ENCODE measurements around the gene SH3BP5L. TPM values are rescaled to one million over a fixed set of nuclear protein-coding genes. Genes with fewer than 3 reads are reported as not detected.
"Not testable (repeated sequence)": the region's sequence is repeated elsewhere in the genome, so short reads cannot be mapped to it uniquely, and the experiment has no call there.

SH3BP5L gene
- total RNA-seq, 4 donors from 2014 or later = 16.8 to 24.6 (median 21.7) TPM

DNA sequence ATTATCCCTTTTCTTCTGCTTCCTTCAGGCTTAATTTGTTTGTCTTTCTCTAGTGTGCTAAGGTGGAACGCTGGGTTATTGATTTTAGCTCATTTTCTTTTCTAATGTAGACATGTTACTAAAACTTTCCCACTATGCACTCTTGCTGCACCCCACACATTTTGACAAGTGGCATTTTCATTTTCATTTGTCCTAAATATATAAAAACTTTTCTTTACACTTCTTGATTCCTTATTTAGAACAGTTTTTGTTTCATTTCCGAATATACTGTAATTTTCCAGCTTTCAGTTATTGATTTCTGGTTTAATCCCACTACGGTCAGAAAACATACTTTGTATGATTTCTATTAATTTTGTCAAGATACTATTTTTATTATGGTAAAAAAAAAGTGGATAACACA is 25.3 kb downstream of the SH3BP5L start:
- H3K9me3 ChIP-seq = peaks cover 0 to 4% (median 0%) of the 10 kb centered on the region in 4 donors
- no peaks in the 10 kb centered on the region for H3K36me3 ChIP-seq
- no peak overlapping the region for H3K27ac ChIP-seq
- WGBS, 2 donors = 78 to 80% methylated on average over 3 of the region's 3 CpGs
- H3K4me3 ChIP-seq = no peak overlapping the region
- no peak for DNase-seq (ENCODE audit: low spot score in 2 of 2)
- H3K27me3 ChIP-seq = no peaks in the 10 kb centered on the region
- peaks cover 0 to 5% (median 0%) of the 10 kb centered on the region in 4 donors for H3K4me1 ChIP-seq
- TF ChIP-seq EP300 (IDR thresholded peaks at IDR 0.05) = no peak

- peaks cover 0 to 20% (median 0%) of the 10 kb centered on the region in 4 donors for H3K9me3 ChIP-seq
- no peaks in the 10 kb centered on the region for H3K27me3 ChIP-seq
- no peak for DNase-seq (ENCODE audit: low spot score in 2 of 2)
- H3K4me1 ChIP-seq = no peaks in the 10 kb centered on the region
- H3K4me3 ChIP-seq = no peak overlapping the region
- 81 to 87% methylated on average over 3 of the region's 3 CpGs for WGBS, 2 donors
- H3K27ac ChIP-seq = no peak overlapping the region
- TF ChIP-seq POLR2A (IDR thresholded peaks at IDR 0.05) (no peak), EP300 (IDR thresholded peaks at IDR 0.05) (no peak)
- TF ChIP-seq, protein P1, sequence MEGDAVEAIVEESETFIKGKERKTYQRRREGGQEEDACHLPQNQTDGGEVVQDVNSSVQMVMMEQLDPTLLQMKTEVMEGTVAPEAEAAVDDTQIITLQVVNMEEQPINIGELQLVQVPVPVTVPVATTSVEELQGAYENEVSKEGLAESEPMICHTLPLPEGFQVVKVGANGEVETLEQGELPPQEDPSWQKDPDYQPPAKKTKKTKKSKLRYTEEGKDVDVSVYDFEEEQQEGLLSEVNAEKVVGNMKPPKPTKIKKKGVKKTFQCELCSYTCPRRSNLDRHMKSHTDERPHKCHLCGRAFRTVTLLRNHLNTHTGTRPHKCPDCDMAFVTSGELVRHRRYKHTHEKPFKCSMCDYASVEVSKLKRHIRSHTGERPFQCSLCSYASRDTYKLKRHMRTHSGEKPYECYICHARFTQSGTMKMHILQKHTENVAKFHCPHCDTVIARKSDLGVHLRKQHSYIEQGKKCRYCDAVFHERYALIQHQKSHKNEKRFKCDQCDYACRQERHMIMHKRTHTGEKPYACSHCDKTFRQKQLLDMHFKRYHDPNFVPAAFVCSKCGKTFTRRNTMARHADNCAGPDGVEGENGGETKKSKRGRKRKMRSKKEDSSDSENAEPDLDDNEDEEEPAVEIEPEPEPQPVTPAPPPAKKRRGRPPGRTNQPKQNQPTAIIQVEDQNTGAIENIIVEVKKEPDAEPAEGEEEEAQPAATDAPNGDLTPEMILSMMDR (IDR thresholded peaks at IDR 0.05) = no peak
- no peaks in the 10 kb centered on the region for H3K36me3 ChIP-seq
Measured at GRCh38 chr1:248798791-248799190, 26.9 kb downstream of the SH3BP5L start.

DNA sequence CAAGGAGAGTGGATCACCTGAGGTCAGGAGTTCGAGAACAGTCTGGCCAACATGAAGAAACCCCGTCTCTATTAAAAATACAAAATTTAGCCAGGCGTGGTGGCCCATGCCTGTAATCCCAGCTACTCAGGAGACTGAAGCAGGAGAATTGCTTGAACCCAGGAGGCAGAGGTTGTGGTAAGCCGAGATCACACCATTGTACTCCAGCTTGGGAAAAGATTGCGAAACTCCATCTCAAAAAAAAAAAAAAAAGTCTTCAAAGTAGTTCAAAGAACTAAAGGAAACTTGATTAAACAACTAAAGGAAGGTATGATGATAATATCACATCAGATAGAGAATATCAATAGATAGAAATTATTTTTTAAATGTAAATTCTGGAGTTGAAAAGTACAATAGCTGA is 31.1 kb downstream of the SH3BP5L start:
- H3K4me1 ChIP-seq; H3K36me3 ChIP-seq; H3K4me3 ChIP-seq; H3K27ac ChIP-seq; H3K27me3 ChIP-seq; DNase-seq (ENCODE audit: low spot score in 2 of 2): not testable (repeated sequence)
- H3K9me3 ChIP-seq = peaks cover 0 to 22% (median 0%) of the 10 kb centered on the region in 4 donors
- WGBS, 2 donors = 88 to 92% methylated on average over 5 of the region's 5 CpGs

DNA sequence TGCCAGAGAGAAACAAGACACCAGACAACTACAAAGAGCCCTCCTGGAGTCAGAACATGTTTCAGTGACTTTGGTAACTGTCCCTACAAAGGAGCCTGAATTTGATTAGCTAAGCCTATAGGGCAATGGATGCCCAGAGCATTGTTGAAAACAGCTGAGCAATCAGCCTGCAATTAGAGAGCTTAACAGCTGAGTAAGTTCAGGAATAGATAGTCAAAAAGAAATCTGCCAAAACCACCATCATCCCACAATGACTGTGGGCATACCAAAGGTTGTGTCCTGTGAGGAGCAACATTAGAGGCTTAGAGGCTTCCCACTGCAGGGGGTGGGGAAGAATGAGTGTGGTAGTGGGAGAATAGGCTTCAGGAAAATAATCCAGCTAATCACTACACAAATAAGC is 32.1 kb downstream of the SH3BP5L start:
- DNase-seq (ENCODE audit: low spot score in 2 of 2) = no peak
- Histone ChIP-seq H3K9me3 (peaks cover 0 to 22% (median 0%) of the 10 kb centered on the region in 4 donors), H3K36me3 (no peaks in the 10 kb centered on the region), H3K4me1 (no peaks in the 10 kb centered on the region), H3K27ac (no peak overlapping the region), H3K4me3 (no peak overlapping the region), H3K27me3 (no peaks in the 10 kb centered on the region)
- TF ChIP-seq, protein P1 (IDR thresholded peaks at IDR 0.05) = no peak
- no peak for TF ChIP-seq POLR2A (IDR thresholded peaks at IDR 0.05)
- no peak for TF ChIP-seq EP300 (IDR thresholded peaks at IDR 0.05)

DNA sequence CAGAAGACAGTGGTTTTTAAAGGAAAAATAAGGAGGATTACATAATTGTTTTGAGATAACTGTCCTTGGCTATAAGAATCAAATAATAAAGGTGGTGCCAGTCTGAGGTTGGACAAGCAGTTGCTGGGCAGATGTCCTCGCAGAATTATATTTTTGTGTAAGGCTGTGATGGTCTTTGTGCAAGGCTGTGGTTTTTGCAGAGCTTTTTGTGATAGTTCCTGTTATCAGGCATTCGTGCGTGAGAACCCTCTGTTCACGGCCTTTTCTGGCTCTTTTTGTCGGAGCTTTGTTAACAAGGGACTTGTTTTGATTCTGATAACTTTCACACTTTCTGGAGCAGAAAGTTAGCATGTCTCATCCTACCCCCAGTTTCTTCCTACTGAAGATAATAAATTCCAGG is 33.4 kb downstream of the SH3BP5L start:
- Histone ChIP-seq H3K27ac (no peak overlapping the region), H3K27me3 (no peaks in the 10 kb centered on the region), H3K9me3 (peaks cover 0 to 22% (median 0%) of the 10 kb centered on the region in 4 donors), H3K4me3 (no peak overlapping the region), H3K4me1 (no peaks in the 10 kb centered on the region), H3K36me3 (no peaks in the 10 kb centered on the region)
- 78 to 82% methylated on average over 5 of the region's 5 CpGs for WGBS, 2 donors
- TF ChIP-seq POLR2A (IDR thresholded peaks at IDR 0.05) (no peak), EP300 (IDR thresholded peaks at IDR 0.05) (no peak)
- TF ChIP-seq, protein P1 (IDR thresholded peaks at IDR 0.05) = no peak
- no peak for DNase-seq (ENCODE audit: low spot score in 2 of 2)

- WGBS, 2 donors = 72 to 77% methylated on average over 4 of the region's 4 CpGs
- H3K4me1 ChIP-seq = no peaks in the 10 kb centered on the region
- no peak for DNase-seq (ENCODE audit: low spot score in 2 of 2)
- TF ChIP-seq EP300 (IDR thresholded peaks at IDR 0.05) (no peak), POLR2A (IDR thresholded peaks at IDR 0.05) (no peak)
- TF ChIP-seq, protein P1 (IDR thresholded peaks at IDR 0.05) = no peak
- no peak overlapping the region for H3K27ac ChIP-seq
- H3K4me3 ChIP-seq = no peak overlapping the region
- no peaks in the 10 kb centered on the region for H3K27me3 ChIP-seq
- no peaks in the 10 kb centered on the region for H3K36me3 ChIP-seq
- H3K9me3 ChIP-seq = peaks cover 0 to 22% (median 0%) of the 10 kb centered on the region in 4 donors
Measured at GRCh38 chr1:248791010-248791409, 34.7 kb downstream of the SH3BP5L start.

All from tibial nerve (tissue), 4 donors.